Motor neuron (in vitro differentiated cells): ENCODE results near the gene SURF4. TPM values are rescaled to one million over a fixed set of nuclear protein-coding genes. Genes with fewer than 3 reads are reported as not detected.
"Not testable (repeated sequence)": the region's sequence is repeated elsewhere in the genome, so short reads cannot be mapped to it uniquely, and the experiment has no call there.

Experiments
- ATAC-seq, 8 experiments: fragments of 200-7000 bp; cut with Tn5 transposase; replicated peaks in 6 of 8; 2 replicates each; pipeline ENCODE4 v1.8.0; 2021; ENCODE audit warnings: mild to moderate bottlenecking in 8 of 8, moderate library complexity in 8 of 8
- H3K27ac ChIP-seq, 2 donors: fragments of 250-450 bp; sonication (Bioruptor Pico); 2 replicates each; pipeline ENCODE4 v1.9.0; 2021; ENCODE audit warnings: antibody characterized with exemption in 2 of 2, mild to moderate bottlenecking in 2 of 2, moderate library complexity in 1 of 2
- H3K4me1 ChIP-seq, 2 donors: fragments of 250-450 bp; sonication (Bioruptor Pico); replicated peaks in 1 of 2; 2 replicates each; pipeline ENCODE4 v1.6.1; 2021; ENCODE audit warnings: antibody characterized with exemption in 2 of 2, mild to moderate bottlenecking in 2 of 2, moderate library complexity in 1 of 2
- H3K4me3 ChIP-seq, 5 donors: fragments of 250-450 bp; sonication (Bioruptor Pico); 2 replicates each; pipeline ENCODE4 v1.9.0; 2021; ENCODE audit warnings: antibody characterized with exemption in 5 of 5, mild to moderate bottlenecking in 5 of 5, moderate library complexity in 4 of 5
- WGBS, 10 experiments: fragments of 450-650 bp; shearing (Covaris generic); methylation state at CpG; one replicate each; pipeline ENCODE4 v1.0.0; 2022; 5-methylcytosine and 5-hydroxymethylcytosine counted together
- in situ Hi-C, 9 experiments: fragments of 400-800 bp; cut with MboI; loops; one replicate each; pipeline ENCODE4 v1.15.0; 2021; ENCODE audit warnings: low sequenced_read_pairs in 9 of 9, low pct_unique_long_range_greater_than_20kb in 2 of 9; ENCODE audit not compliant: unreplicated experiment in 9 of 9
- total RNA-seq, 8 experiments: library from RNA; unstranded; fragments of 300-600 nt; gene quantifications; 2 replicates each; pipeline versions ENCODE4 v1.2.3 to v1.2.4, GENCODE V29; 2022

The SURF4 gene
- total RNA-seq, 8 experiments from 2014 or later, result 62.6 to 141 (median 105) TPM

- Histone ChIP-seq H3K4me1 (no peaks in the 10 kb centered on the region), H3K4me3 (no peak overlapping the region), H3K27ac (no peak overlapping the region)
- peak in 5 of 8 experiments; percentile 8 to 79 (median 18) for ATAC-seq
- in situ Hi-C loops, result no loop called here
- WGBS, 10 experiments, result 30 to 80% (median 80%) methylated on average over 1 to 8 of the region's 19 CpGs; no CpG with 5 or more reads in 4 of the 10 experiments
Observed at GRCh38 chr9:133405508-133406438, 29.9 kb upstream of the SURF4 start.

GRCh38 chr9:133404454-133405002 is 28.7 kb upstream of the SURF4 start:
- no peak overlapping the region for H3K27ac ChIP-seq
- 79 to 100% methylated on average over 2 to 8 of the region's 12 CpGs; no CpG with 5 or more reads in 8 of the 10 experiments for WGBS, 10 experiments
- in situ Hi-C loops, result no loop called here

GRCh38 chr9:133403766-133404453 is 28.1 kb upstream of the SURF4 start:
- no peak overlapping the region for H3K27ac ChIP-seq
- H3K4me3 ChIP-seq, result no peak overlapping the region
- WGBS, 10 experiments, result 77 to 95% (median 88%) methylated on average over 4 to 7 of the region's 16 CpGs; no CpG with 5 or more reads in 6 of the 10 experiments
- no peaks in the 10 kb centered on the region for H3K4me1 ChIP-seq
- no peak for ATAC-seq
- in situ Hi-C loops, result no loop called here

More at GRCh38 chr9:133404454-133405002, 28.7 kb upstream of the SURF4 start:
- H3K4me3 ChIP-seq, result no peak overlapping the region
- H3K4me1 ChIP-seq, result no peaks in the 10 kb centered on the region
- ATAC-seq, result no peak

- in situ Hi-C loops, result no loop called here
- Histone ChIP-seq H3K4me1 (no peaks in the 10 kb centered on the region), H3K4me3 (no peak overlapping the region), H3K27ac (no peak overlapping the region)
- no CpG with 5 or more reads among the region's 7 CpGs for WGBS, 10 experiments
- ATAC-seq, result no peak
Observed at GRCh38 chr9:133402689-133403088, 26.8 kb upstream of the SURF4 start.

- Histone ChIP-seq H3K4me1 (no peaks in the 10 kb centered on the region), H3K4me3 (no peak overlapping the region), H3K27ac (no peak overlapping the region)
- in situ Hi-C loops, result no loop called here
- WGBS, 10 experiments, result 60 to 100% (median 95%) methylated on average over 1 to 3 of the region's 6 CpGs; no CpG with 5 or more reads in 7 of the 10 experiments
- peak in 1 of 8 experiments; percentile 5 for ATAC-seq
Observed at GRCh38 chr9:133401588-133401987, 25.7 kb upstream of the SURF4 start.

DNA sequence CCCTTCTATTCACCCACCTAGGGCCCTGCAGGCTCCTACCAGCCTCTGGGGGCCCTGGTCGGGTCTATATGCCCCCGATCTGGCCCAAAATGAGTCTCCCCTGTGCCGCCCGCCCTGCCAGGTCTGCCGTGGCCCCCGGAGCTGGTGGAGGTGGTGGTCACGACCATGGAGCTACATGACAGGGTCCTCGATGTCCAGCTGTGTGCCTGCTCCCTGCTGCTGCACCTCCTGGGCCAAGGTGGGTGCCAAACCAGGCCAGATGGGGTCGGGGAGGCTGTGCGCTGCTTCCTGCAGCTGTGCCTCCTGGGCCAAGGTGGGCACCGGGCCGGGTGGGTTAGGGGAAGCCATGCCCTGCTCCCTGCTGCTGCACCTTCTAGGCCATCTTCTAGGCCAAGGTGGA is 24.4 kb upstream of the SURF4 start:
- ATAC-seq, result no peak
- Histone ChIP-seq H3K27ac (no peak overlapping the region), H3K4me3 (no peak overlapping the region), H3K4me1 (no peaks in the 10 kb centered on the region)
- in situ Hi-C loops, result no loop called here
- whole genome bisulfite sequencing, 10 experiments, result 100% methylated on average over 2 of the region's 12 CpGs; no CpG with 5 or more reads in 9 of the 10 experiments

- in situ Hi-C loops, result no loop called here
- ATAC-seq, result no peak
- H3K4me1 ChIP-seq, result no peaks in the 10 kb centered on the region
- no peak overlapping the region for H3K4me3 ChIP-seq
- no peak overlapping the region for H3K27ac ChIP-seq
- 0 to 100% (median 80%) methylated on average over 1 to 4 of the region's 9 CpGs; no CpG with 5 or more reads in 5 of the 10 experiments for WGBS, 10 experiments
Observed at GRCh38 chr9:133397895-133398294, 22.0 kb upstream of the SURF4 start.

- WGBS, 10 experiments, result 30 to 100% (median 76%) methylated on average over 1 to 4 of the region's 6 CpGs; no CpG with 5 or more reads in 2 of the 10 experiments
- Histone ChIP-seq H3K4me1 (no peaks in the 10 kb centered on the region), H3K27ac (no peak overlapping the region), H3K4me3 (no peak overlapping the region)
- ATAC-seq, result peak in 3 of 8 experiments; percentile 4 to 7 (median 6)
- in situ Hi-C loops, result no loop called here
Observed at GRCh38 chr9:133397370-133397769, 21.5 kb upstream of the SURF4 start.

DNA sequence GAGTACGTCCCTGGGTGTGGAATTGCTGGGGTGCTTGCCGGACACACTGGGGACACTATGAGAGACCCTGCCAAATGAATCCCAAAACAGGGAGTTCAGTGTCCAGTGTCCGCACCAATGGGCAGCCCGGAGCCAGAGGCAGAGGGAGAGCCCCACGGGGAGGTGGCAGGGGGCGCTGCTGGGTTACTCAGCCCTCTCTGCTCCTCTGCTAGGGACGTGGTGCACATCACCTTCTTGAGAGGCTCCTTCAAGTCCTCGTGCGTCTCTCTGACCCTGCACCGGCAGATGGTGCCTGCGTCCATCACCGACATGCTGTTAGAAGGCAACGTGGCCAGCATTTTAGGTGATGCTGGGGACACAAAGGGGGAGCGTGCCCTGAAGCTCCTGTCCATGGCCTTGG is 21.1 kb upstream of the SURF4 start:
- no peak overlapping the region for H3K27ac ChIP-seq
- ATAC-seq, result peak; percentile 28 to 78 (median 48)
- H3K4me3 ChIP-seq, result no peak overlapping the region
- WGBS, 10 experiments, result 0 to 30% (median 20%) methylated on average over 1 to 7 of the region's 14 CpGs; no CpG with 5 or more reads in 5 of the 10 experiments
- in situ Hi-C loops, result no loop called here
- H3K4me1 ChIP-seq, result no peaks in the 10 kb centered on the region

GRCh38 chr9:133394687-133395271 is 18.9 kb upstream of the SURF4 start:
- peak in 1 of 8 experiments; percentile 16 for ATAC-seq
- no peak overlapping the region for H3K27ac ChIP-seq
- in situ Hi-C loops, result no loop called here
- WGBS, 10 experiments, result 18 to 79% (median 54%) methylated on average over 2 to 5 of the region's 8 CpGs; no CpG with 5 or more reads in 4 of the 10 experiments
- no peaks in the 10 kb centered on the region for H3K4me1 ChIP-seq
- no peak overlapping the region for H3K4me3 ChIP-seq

DNA sequence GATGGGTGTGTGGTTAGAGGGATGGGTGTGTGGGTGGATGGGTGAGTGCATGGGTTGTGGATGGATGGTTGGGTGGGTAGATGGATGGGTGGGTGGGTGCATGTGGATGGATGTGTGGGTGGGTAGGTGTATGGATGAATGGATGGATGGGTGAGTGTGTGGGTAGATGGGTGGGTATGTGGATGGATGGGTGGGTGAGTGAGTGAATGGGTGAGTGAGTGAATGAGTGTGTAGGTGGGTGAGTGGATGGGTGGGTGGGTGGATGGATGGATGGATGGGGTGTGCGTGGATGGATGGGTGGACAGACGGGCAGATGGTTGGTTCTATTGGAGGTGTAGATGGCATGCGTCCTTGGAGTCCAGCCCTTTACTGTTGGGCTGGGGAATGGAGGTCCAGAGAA is 17.5 kb upstream of the SURF4 start:
- no peak overlapping the region for H3K27ac ChIP-seq
- H3K4me1 ChIP-seq, result no peaks in the 10 kb centered on the region
- no peak overlapping the region for H3K4me3 ChIP-seq
- WGBS, 10 experiments, result 83% methylated on average over 1 of the region's 3 CpGs; no CpG with 5 or more reads in 9 of the 10 experiments
- no peak for ATAC-seq
- in situ Hi-C loops, result no loop called here

DNA sequence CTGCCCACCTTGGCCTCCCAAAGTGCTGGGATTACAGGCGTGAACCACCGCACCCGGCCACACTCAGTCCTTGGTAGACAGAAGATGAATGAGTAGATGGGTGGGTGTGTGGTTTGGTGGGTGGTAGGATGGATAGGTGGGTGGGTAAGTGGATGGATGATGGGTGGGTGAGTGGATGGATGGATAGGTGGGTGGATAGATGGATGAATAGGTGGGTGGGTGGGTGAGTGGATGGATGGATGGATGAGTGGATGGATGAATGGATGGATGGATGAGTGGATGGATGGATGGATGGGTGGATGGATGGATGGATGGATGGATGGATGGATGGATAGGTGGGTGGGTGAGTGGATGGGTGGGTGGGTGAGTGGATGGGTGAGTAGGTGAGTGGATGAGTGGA is 16.4 kb upstream of the SURF4 start:
- H3K4me3 ChIP-seq, in situ Hi-C loops, ATAC-seq, H3K27ac ChIP-seq, H3K4me1 ChIP-seq: not testable (repeated sequence)
- no CpG with 5 or more reads among the region's 3 CpGs for WGBS, 10 experiments

DNA sequence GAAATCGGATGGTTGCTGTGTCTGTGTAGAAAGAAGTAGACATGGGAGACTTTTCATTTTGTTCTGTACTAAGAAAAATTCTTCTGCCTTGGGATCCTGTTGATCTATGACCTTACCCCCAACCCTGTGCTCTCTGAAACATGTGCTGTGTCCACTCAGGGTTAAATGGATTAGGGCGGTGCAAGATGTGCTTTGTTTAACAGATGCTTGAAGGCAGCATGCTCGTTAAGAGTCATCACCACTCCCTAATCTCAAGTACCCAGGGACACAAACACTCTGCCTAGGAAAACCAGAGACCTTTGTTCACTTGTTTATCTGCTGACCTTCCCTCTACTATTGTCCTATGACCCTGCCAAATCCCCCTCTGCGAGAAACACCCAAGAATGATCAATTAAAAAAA is 15.6 kb upstream of the SURF4 start:
- ATAC-seq, in situ Hi-C loops, H3K4me1 ChIP-seq, H3K27ac ChIP-seq, H3K4me3 ChIP-seq: not testable (repeated sequence)
- WGBS, 10 experiments, result no CpG with 5 or more reads among the region's 4 CpGs
